Measurements from ENCODE around the gene VSIG1. TPM values are rescaled to one million over a fixed set of nuclear protein-coding genes. Genes with fewer than 3 reads are reported as not detected.

The VSIG1 gene
- 0.56 TPM for total RNA-seq (ENCODE audit: unreplicated experiment)
- long read RNA-seq: 0 reads

- TF ChIP-seq CTCF (IDR thresholded peaks at IDR 0.05; ENCODE audit: unreplicated experiment): no peak
- Mint-ChIP-seq H3K4me3 (ENCODE audit: unreplicated experiment) (no peak within 1 kb of the TSS), H3K27me3 (ENCODE audit: unreplicated experiment) (no peaks in the 10 kb centered on the region), H3K9me3 (ENCODE audit: unreplicated experiment) (no peaks in the 10 kb centered on the region), H3K27ac (ENCODE audit: unreplicated experiment) (no peak within 1 kb of the TSS), H3K4me1 (ENCODE audit: unreplicated experiment) (no peaks in the 10 kb centered on the region), H3K36me3 (ENCODE audit: low read depth, unreplicated experiment) (no peaks in the 10 kb centered on the region)
- DNase-seq (ENCODE audit: low spot score): no peak
Observed at GRCh38 chrX:108044554-108045256, at the start of gene VSIG1. Gene VSIG1 (plus strand): TSS chrX:108045065. CDS start chrX:108045131, 66 bp downstream.

GRCh38 chrX:107996124-107996523, 48.7 kb upstream of the VSIG1 start:
- TF ChIP-seq CTCF (IDR thresholded peaks at IDR 0.05; ENCODE audit: unreplicated experiment): no peak
- Mint-ChIP-seq H3K9me3 (ENCODE audit: unreplicated experiment) (no peaks in the 10 kb centered on the region), H3K4me1 (ENCODE audit: unreplicated experiment) (no peaks in the 10 kb centered on the region), H3K27ac (ENCODE audit: unreplicated experiment) (no peak overlapping the region), H3K27me3 (ENCODE audit: unreplicated experiment) (no peaks in the 10 kb centered on the region), H3K4me3 (ENCODE audit: unreplicated experiment) (no peak overlapping the region), H3K36me3 (ENCODE audit: low read depth, unreplicated experiment) (no peaks in the 10 kb centered on the region)
- DNase-seq (ENCODE audit: low spot score): no peak

GRCh38 chrX:108000751-108001150, 44.1 kb upstream of the VSIG1 start:
- TF ChIP-seq CTCF (IDR thresholded peaks at IDR 0.05; ENCODE audit: unreplicated experiment): no peak
- no peaks in the 10 kb centered on the region for H3K9me3 Mint-ChIP-seq (ENCODE audit: unreplicated experiment)
- DNase-seq (ENCODE audit: low spot score): no peak
- H3K4me1 Mint-ChIP-seq (ENCODE audit: unreplicated experiment): no peaks in the 10 kb centered on the region
- H3K27me3 Mint-ChIP-seq (ENCODE audit: unreplicated experiment): no peaks in the 10 kb centered on the region
- H3K27ac Mint-ChIP-seq (ENCODE audit: unreplicated experiment): no peak overlapping the region
- H3K36me3 Mint-ChIP-seq (ENCODE audit: low read depth, unreplicated experiment): no peaks in the 10 kb centered on the region
- no peak overlapping the region for H3K4me3 Mint-ChIP-seq (ENCODE audit: unreplicated experiment)

GRCh38 chrX:108001218-108001814, 43.5 kb upstream of the VSIG1 start:
- H3K4me1 Mint-ChIP-seq (ENCODE audit: unreplicated experiment): no peaks in the 10 kb centered on the region
- no peak overlapping the region for H3K27ac Mint-ChIP-seq (ENCODE audit: unreplicated experiment)
- H3K27me3 Mint-ChIP-seq (ENCODE audit: unreplicated experiment): no peaks in the 10 kb centered on the region
- H3K4me3 Mint-ChIP-seq (ENCODE audit: unreplicated experiment): no peak overlapping the region
- H3K36me3 Mint-ChIP-seq (ENCODE audit: low read depth, unreplicated experiment): no peaks in the 10 kb centered on the region
- TF ChIP-seq CTCF (IDR thresholded peaks at IDR 0.05; ENCODE audit: unreplicated experiment): no peak
- DNase-seq (ENCODE audit: low spot score): no peak
- no peaks in the 10 kb centered on the region for H3K9me3 Mint-ChIP-seq (ENCODE audit: unreplicated experiment)
